OCI-LY7 (cell line): Measurements from ENCODE around the gene PIK3AP1. TPM values are rescaled to one million over a fixed set of nuclear protein-coding genes. Genes with fewer than 3 reads are reported as not detected.
A peak's percentile ranks its signal among the peaks of the same experiment; 100 is the strongest.
"Not testable (repeated sequence)": the region's sequence is repeated elsewhere in the genome, so short reads cannot be mapped to it uniquely, and the experiment has no call there.

Experiments
- BruUV-seq: library from RNA; stranded (reverse); fragments of 400-500 nt; replicated peaks from 2 replicates; lab custom pipeline; 2021; lab: Mats Ljungman, UMichigan
- CTCF ChIA-PET: fragments of 300-600 bp; sonication (Branson Sonifier 250); formaldehyde crosslinking; loops from one replicate; lab custom pipeline; 2022; ENCODE audit warnings: antibody characterized with exemption; ENCODE audit not compliant: unreplicated experiment; lab: Charles Lee
- POLR2A ChIA-PET: fragments of 300-600 bp; sonication (Branson Sonifier 250); formaldehyde crosslinking; loops from one replicate; lab custom pipeline; 2022; ENCODE audit warnings: antibody characterized with exemption; lab: Charles Lee
- DNase-seq: peaks from one replicate; pipeline ENCODE4 v3.0.0-alpha.2; 2015; ENCODE audit warnings: low spot score
- H2AFZ ChIP-seq: fragments of 200-600 bp; sonication (generic), shearing (Covaris generic); 2 replicates; pipeline ENCODE4 v1.6.1; 2014; ENCODE audit warnings: mild to moderate bottlenecking, antibody characterized with exemption, low read length, moderate library complexity
- H3K27ac ChIP-seq: fragments of 200-600 bp; sonication (generic); 2 replicates; pipeline ENCODE4 v1.5.1; 2014; ENCODE audit warnings: mixed run types, low read depth, mild to moderate bottlenecking, moderate library complexity, low read length, inconsistent platforms; ENCODE audit not compliant: poor library complexity, severe bottlenecking
- H3K36me3 ChIP-seq: fragments of 200-600 bp; sonication (generic); 2 replicates; pipeline ENCODE4 v1.6.1; 2014; ENCODE audit warnings: mild to moderate bottlenecking, antibody characterized with exemption, low read length, moderate library complexity, mixed read lengths; ENCODE audit not compliant: insufficient read depth
- H3K4me1 ChIP-seq: fragments of 200-600 bp; sonication (generic); 2 replicates; pipeline ENCODE4 v1.5.1; 2014; ENCODE audit warnings: mild to moderate bottlenecking, low read length; ENCODE audit not compliant: insufficient read depth, poor library complexity, severe bottlenecking
- H3K4me2 ChIP-seq: fragments of 200-600 bp; sonication (generic); 2 replicates; pipeline ENCODE4 v1.6.1; 2014; ENCODE audit warnings: mild to moderate bottlenecking, low read length
- H3K4me3 ChIP-seq: fragments of 200-600 bp; sonication (generic); 2 replicates; pipeline ENCODE4 v1.5.1; 2014; ENCODE audit warnings: mild to moderate bottlenecking, low read depth, low read length; ENCODE audit not compliant: poor library complexity, severe bottlenecking
- H3K79me2 ChIP-seq: fragments of 200-600 bp; sonication (generic); 2 replicates; pipeline ENCODE4 v1.6.1; 2016; ENCODE audit warnings: low read depth, mild to moderate bottlenecking, low read length, moderate library complexity, mixed read lengths; ENCODE audit not compliant: insufficient read depth
- H3K9me2 ChIP-seq: fragments of 200-600 bp; sonication (generic); 2 replicates; pipeline ENCODE4 v1.6.1; 2016; ENCODE audit warnings: mild to moderate bottlenecking, low read length, mixed read lengths; ENCODE audit not compliant: insufficient read depth
- H3K9me3 ChIP-seq: fragments of 200-600 bp; sonication (generic); 2 replicates; pipeline ENCODE4 v1.6.1; 2014; ENCODE audit warnings: mild to moderate bottlenecking, mixed run types, low read length, mixed read lengths
- H4K20me1 ChIP-seq: fragments of 200-600 bp; sonication (generic); 2 replicates; pipeline ENCODE4 v1.6.1; 2014; ENCODE audit warnings: mild to moderate bottlenecking, antibody characterized with exemption, low read length, moderate library complexity, mixed read lengths; ENCODE audit not compliant: insufficient read depth
- CTCF ChIP-seq: fragments of 200-600 bp; sonication (generic); conservative IDR thresholded peaks from 2 replicates; pipeline ENCODE4 v1.5.1; 2014; ENCODE audit warnings: mild to moderate bottlenecking, antibody characterized with exemption, low read length, moderate library complexity, mixed read lengths
- EZH2phosphoT487 ChIP-seq: fragments of 200-600 bp; sonication (generic); IDR thresholded peaks from 2 replicates; pipeline ENCODE4 v1.6.1; 2018; ENCODE audit warnings: low read depth, borderline replicate concordance, mild to moderate bottlenecking, mixed run types, antibody characterized with exemption, low read length, moderate library complexity, mixed read lengths
- intact Hi-C: fragments of 100-400 bp; cut with micrococcal nuclease; formaldehyde crosslinking; loops from one replicate; pipeline ENCODE4 v1.10.0; 2022; ENCODE audit not compliant: unreplicated experiment
- total RNA-seq, 2 experiments: library from RNA; depleted of rRNA in 1 of 2; stranded (reverse); fragments of >200 nt in 1 of 2; shearing (Covaris generic) in 1 of 2; gene quantifications; 2 replicates each; pipeline ENCODE4 v1.2.3, GENCODE V29; 2014 to 2022

The PIK3AP1 gene
- total RNA-seq, 2 experiments from 2014 or later = 132 to 140 TPM

DNA sequence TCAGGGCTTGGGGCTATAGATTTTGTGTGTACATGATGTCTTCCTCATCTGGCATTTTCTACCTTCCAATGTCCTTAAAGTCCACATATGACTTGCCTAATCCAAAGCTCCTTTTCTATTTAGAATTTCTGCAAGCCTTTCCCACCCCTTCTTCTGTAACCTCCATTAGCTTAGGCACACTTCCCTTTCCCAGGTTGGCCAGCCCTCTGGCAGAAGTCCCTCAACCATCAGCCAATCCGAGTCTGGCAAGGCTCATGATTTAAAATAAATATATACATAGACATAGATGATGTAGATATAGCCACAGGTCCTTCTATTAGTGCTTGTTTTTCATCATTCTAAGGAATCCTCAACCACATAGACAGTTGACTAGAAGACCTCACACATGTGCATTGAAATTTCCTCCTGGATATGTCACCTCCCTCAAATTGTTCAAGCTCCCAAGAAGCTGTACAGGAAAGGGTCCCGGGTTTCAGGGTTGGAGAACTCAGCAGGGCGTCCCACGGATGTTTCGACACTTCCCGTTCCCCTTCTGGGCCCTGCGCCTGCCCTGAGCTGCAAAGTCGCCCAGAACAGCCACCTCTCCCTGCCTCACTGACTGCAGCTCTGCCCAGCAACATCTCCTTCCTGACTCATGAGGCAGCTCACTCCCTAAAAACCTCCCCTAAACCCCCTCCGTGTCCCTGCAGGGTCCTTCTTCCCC lies 20.4 kb upstream of the PIK3AP1 start:
- peak overlapping the region; percentile 72 for H2AFZ ChIP-seq
- peak; percentile 60 for DNase-seq
- CTCF ChIA-PET = interaction anchor here (0.7 to 0.8 kb wide), 2 partner anchors 98 to 100 kb away, joined by 3 read pairs; no protein-coding TSS in a partner anchor

DNA sequence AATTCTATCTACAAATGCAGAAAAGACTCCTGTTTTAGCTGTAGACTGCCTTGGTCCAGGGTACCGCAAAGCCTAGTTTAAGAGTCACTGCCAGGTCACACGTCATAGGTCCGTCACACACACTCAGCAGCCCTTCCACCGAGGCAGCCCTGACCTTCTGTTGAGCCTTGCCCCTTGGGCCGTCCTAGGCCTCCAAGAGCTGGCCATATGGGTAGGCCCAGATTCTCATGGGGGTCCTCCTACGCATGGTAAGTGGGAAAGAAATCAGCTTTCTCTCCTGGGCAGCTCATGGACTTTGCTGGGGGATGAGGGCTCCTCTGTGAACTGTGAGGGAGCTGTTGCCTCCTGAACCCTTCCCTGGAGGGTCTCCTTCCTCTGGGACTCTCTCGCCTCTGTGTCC lies 19.8 kb upstream of the PIK3AP1 start:
- Histone ChIP-seq H3K4me2 (0 out of 2 replicates have a peak overlapping the region, but pooled peaks have one; percentile 50), H3K9me2 (no peaks in the 10 kb centered on the region), H3K4me3 (no peak overlapping the region), H3K9me3 (no peaks in the 10 kb centered on the region), H4K20me1 (no peaks in the 10 kb centered on the region), H3K27ac (no peak overlapping the region), H3K79me2 (no peaks in the 10 kb centered on the region), H3K36me3 (no peaks in the 10 kb centered on the region), H2AFZ (no peak overlapping the region), H3K4me1 (peaks cover 62% of the 10 kb centered on the region)
- intact Hi-C loops = loop anchor here (10.0 kb wide), 1 partner anchor 225 kb away; the partner anchor contains the start of gene TLL2
- ChIA-PET CTCF (no interaction called here), POLR2A (interaction anchor here (1.0 to 1.7 kb wide), 2 partner anchors 11 to 148 kb away, joined by 3 to 11 read pairs; no protein-coding TSS in a partner anchor)
- TF ChIP-seq EZH2phosphoT487 (no peak), CTCF (no peak)
- BruUV-seq = no TSS peak
- DNase-seq = no peak

More for the DNA sequence above, 20.4 kb upstream of the PIK3AP1 start:
- Histone ChIP-seq H3K4me1 (peaks cover 62% of the 10 kb centered on the region), H3K79me2 (no peaks in the 10 kb centered on the region), H4K20me1 (no peaks in the 10 kb centered on the region), H3K9me2 (no peaks in the 10 kb centered on the region), H3K36me3 (no peaks in the 10 kb centered on the region), H3K27ac (peak overlapping the region; percentile 53), H3K4me3 (no peak overlapping the region), H3K9me3 (no peaks in the 10 kb centered on the region), H3K4me2 (peak overlapping the region; percentile 50)
- no TSS peak for BruUV-seq
- TF ChIP-seq CTCF (no peak), EZH2phosphoT487 (no peak)
- POLR2A ChIA-PET = interaction anchor here (0.6 to 1.7 kb wide), 9 partner anchors 9 to 542 kb away, joined by 3 to 11 read pairs (median 4); no protein-coding TSS in a partner anchor
- intact Hi-C loops = loop anchor here (10.0 kb wide), 1 partner anchor 226 kb away; the partner anchor contains the start of gene TLL2

DNA sequence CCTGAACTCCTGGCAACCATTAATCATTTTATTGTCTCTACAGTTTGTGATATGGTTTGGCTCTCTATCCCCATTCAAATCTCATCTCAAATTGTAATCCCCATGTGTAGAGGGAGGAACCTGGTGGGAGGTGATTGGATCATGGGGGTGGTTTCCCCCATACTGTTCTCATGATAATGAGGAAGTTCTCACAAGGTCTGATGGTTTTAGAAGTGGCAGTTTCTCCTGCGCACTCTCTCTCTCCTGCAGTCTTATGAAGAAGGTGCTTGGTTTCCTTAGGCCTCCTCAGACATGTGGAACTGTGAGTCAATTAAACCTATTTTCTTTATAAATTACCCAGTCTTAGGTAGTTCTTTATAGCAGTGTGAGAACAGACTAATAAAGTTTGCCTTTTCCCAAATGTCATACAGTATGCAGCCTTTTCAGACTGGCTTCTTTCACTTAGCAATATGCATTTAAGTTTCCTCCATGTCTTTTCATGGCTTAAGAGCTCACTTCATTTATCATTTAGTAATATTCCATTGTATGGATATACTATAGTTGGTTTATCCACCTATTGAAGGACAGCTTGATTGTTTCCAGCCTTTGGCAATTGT lies 17.1 kb upstream of the PIK3AP1 start:
- CTCF ChIA-PET, H3K4me3 ChIP-seq, BruUV-seq, H4K20me1 ChIP-seq, H3K79me2 ChIP-seq, H3K9me3 ChIP-seq, intact Hi-C loops, H3K27ac ChIP-seq, H3K36me3 ChIP-seq, H3K9me2 ChIP-seq: not testable (repeated sequence)
- POLR2A ChIA-PET = interaction anchor here (0.8 to 1.9 kb wide), 2 partner anchors 9 to 11 kb away, joined by 3 to 11 read pairs; no protein-coding TSS in a partner anchor
- peak overlapping the region; percentile 43; the same call in 1 of the 2 replicates for H2AFZ ChIP-seq
- DNase-seq = peak; percentile 29
- peaks cover 37% of the 10 kb centered on the region for H3K4me1 ChIP-seq
- peak overlapping the region; percentile 43 for H3K4me2 ChIP-seq
